Prostate gland (tissue), 2 donors: ENCODE data around the gene GPR137B.

Experiments used
- POLR2A ChIP-seq: fragments of 450-650 bp; IDR thresholded peaks from one replicate; pipeline ENCODE4 v1.6.1; 2016; ENCODE audit warnings: antibody characterized with exemption, mild to moderate bottlenecking
- TF ChIP-seq, protein P1 (sequence below), 4 experiments: fragments of 200-600 bp in 2 of 4; fragments of 450-650 bp in 2 of 4; sonication (generic) in 2 of 4; IDR thresholded peaks; 1 replicate in 3 of 4; 2 replicates in 1 of 4; pipeline ENCODE4 v1.5.1; 2016 to 2019; ENCODE audit warnings: antibody characterized with exemption in 4 of 4, mild to moderate bottlenecking in 2 of 4, moderate library complexity in 2 of 4

DNA sequence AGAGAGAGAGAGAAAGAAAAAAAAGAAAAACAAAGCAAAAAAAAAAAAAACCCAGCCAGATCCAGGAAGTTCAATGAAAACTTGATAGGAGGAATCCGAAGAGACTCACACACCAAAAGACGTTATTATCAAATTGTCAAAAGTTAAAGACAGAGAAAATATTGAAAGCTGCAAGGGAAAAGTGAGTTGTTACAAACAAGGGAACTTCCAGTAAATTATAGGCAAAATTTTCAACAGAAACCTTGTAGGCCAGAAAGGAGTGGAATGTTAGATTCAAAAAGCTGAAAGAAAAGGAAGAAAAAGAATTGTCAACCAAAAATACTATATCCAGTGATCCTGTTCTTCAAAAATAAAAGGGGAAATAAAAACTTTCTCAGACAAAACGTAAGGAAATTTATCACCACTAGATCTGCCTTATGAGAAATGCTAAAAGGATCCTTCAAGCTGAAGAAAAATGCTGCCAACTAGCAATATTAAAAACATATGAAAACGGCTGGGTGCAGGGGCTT lies 115.8 kb downstream of the GPR137B start:
- TF ChIP-seq, protein P1, sequence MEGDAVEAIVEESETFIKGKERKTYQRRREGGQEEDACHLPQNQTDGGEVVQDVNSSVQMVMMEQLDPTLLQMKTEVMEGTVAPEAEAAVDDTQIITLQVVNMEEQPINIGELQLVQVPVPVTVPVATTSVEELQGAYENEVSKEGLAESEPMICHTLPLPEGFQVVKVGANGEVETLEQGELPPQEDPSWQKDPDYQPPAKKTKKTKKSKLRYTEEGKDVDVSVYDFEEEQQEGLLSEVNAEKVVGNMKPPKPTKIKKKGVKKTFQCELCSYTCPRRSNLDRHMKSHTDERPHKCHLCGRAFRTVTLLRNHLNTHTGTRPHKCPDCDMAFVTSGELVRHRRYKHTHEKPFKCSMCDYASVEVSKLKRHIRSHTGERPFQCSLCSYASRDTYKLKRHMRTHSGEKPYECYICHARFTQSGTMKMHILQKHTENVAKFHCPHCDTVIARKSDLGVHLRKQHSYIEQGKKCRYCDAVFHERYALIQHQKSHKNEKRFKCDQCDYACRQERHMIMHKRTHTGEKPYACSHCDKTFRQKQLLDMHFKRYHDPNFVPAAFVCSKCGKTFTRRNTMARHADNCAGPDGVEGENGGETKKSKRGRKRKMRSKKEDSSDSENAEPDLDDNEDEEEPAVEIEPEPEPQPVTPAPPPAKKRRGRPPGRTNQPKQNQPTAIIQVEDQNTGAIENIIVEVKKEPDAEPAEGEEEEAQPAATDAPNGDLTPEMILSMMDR (IDR thresholded peaks at IDR 0.05), result no peak
- TF ChIP-seq POLR2A, result no peak
